Upper lobe of right lung (tissue), 1 donor: ENCODE measurements around the gene TOP1. TPM values are rescaled to one million over a fixed set of nuclear protein-coding genes. Genes with fewer than 3 reads are reported as not detected.

ENCODE experiments used
- ATAC-seq: fragments of 200-7000 bp; cut with Tn5 transposase; one replicate; pipeline ENCODE4 v1.9.1; 2020; ENCODE audit warnings: mild to moderate bottlenecking, moderate library complexity
- DNase-seq: peaks from one replicate; pipeline ENCODE4 v3.0.0-alpha.2; 2020
- H3K27ac ChIP-seq: fragments of 200-600 bp; one replicate; pipeline ENCODE4 v1.8.0; 2022
- H3K27me3 ChIP-seq: fragments of 200-600 bp; one replicate; pipeline ENCODE4 v1.8.0; 2022; ENCODE audit warnings: mild to moderate bottlenecking
- H3K36me3 ChIP-seq: fragments of 200-600 bp; one replicate; pipeline ENCODE4 v1.8.0; 2022
- H3K4me1 ChIP-seq: fragments of 200-600 bp; one replicate; pipeline ENCODE4 v1.8.0; 2022
- H3K4me3 ChIP-seq: fragments of 200-600 bp; one replicate; pipeline ENCODE4 v1.8.0; 2022; ENCODE audit warnings: mild to moderate bottlenecking
- H3K9me3 ChIP-seq: fragments of 200-600 bp; one replicate; pipeline ENCODE4 v1.8.0; 2022
- intact Hi-C: fragments of 100-400 bp; cut with DNase I; formaldehyde crosslinking; loops from one replicate; pipeline ENCODE4 v1.11.0; 2022
- total RNA-seq: library from RNA; stranded (reverse); fragmentation: NEBNext Ultra II Directional; extraction: Animal tissue kit (Norgen Biotek cat#: 25700); gene quantifications from one replicate; pipeline ENCODE4 v1.2.1, GENCODE V29; 2021
- TF ChIP-seq, protein P1 (sequence below): fragments of 200-600 bp; IDR thresholded peaks from one replicate; pipeline ENCODE4 v1.8.0; 2022; ENCODE audit warnings: antibody characterized with exemption
- donor health status: DM: no; HTN: yes; CAD: no; lungs with severe emphysema.

TOP1 gene
- total RNA-seq, 1 donor from 2014 or later: 67.6 TPM

DNA sequence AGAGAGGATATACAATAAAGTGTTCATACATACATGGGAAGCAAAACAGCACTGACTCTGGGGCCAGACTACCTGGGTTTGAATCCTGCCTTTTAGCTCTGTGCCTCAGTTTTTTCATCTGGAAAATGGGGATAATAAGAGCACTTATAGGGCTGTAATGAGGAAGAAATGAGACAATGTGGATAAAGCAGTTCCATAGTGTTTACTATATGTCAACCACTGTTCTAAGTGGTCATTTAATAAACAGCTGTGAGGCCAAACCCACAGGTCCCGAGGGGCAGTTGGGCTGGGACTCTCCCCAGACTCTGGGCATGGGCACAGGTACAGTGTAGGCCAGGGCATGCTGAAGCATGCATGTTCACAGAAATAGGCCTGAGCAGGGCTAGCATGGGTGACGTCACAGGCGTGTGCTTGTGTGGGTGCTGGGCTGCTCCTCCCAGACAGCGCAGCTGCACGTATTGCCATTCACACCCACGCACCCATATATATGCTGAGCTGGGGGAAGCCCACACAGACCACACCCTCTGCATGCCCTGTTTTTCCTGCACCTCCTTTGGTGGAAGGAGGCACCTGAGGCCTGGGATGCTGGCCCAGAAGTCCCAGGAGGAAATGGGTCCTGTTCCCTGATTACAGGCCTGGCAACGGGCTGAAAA is 105.2 kb downstream of the TOP1 start:
- Histone ChIP-seq H3K9me3 (no peaks in the 10 kb centered on the region), H3K4me1 (peaks cover 9% of the 10 kb centered on the region), H3K4me3 (no peak overlapping the region), H3K27ac (no peak overlapping the region), H3K27me3 (no peaks in the 10 kb centered on the region), H3K36me3 (no peaks in the 10 kb centered on the region)
- intact Hi-C loops: loop anchor here (10.0 kb wide), 1 partner anchor 201 kb away; no protein-coding TSS in a partner anchor
- DNase-seq: no peak
- no peak for ATAC-seq
- TF ChIP-seq, protein P1, sequence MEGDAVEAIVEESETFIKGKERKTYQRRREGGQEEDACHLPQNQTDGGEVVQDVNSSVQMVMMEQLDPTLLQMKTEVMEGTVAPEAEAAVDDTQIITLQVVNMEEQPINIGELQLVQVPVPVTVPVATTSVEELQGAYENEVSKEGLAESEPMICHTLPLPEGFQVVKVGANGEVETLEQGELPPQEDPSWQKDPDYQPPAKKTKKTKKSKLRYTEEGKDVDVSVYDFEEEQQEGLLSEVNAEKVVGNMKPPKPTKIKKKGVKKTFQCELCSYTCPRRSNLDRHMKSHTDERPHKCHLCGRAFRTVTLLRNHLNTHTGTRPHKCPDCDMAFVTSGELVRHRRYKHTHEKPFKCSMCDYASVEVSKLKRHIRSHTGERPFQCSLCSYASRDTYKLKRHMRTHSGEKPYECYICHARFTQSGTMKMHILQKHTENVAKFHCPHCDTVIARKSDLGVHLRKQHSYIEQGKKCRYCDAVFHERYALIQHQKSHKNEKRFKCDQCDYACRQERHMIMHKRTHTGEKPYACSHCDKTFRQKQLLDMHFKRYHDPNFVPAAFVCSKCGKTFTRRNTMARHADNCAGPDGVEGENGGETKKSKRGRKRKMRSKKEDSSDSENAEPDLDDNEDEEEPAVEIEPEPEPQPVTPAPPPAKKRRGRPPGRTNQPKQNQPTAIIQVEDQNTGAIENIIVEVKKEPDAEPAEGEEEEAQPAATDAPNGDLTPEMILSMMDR: no peak

DNA sequence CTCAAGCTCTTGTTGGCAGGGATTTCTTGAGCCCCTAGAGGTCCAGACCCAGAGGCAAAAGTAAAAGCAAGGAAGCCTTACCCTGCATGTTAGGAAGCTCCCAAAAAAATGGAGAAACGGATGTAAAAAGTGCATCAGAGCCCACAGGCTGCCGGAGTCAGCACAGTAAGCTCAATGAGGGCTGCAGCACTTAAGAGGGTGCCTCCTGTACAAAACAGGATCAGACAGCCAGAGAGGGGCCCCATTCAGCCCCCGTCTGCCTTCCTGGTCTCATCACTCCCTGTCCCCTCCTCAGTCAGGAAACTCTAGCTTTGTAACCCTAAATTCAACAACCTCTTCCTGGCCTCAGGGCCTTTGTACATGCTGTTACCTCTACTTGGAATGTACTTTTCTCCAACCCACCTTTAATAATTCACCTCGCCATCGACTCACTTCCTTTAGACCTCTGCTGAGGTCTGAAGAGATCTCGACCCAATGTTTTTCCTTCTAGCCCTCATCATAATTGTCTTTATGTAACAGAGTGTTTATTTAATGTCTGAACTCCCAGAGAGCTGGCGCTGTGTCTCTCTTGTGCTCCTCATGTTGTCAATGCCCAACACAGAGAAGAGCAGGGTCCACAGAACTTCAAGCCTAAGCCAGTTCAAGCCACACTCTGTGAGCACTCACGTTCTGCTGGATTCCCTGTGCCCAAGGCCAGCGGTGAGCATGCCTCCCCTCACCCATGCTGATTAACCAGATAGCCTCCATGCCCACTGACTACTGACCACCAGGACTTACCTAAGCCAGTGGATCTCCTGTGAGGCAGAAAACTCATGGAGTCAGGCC is 106.0 kb downstream of the TOP1 start:
- no peak overlapping the region for H3K27ac ChIP-seq
- TF ChIP-seq, protein P1: no peak

DNA sequence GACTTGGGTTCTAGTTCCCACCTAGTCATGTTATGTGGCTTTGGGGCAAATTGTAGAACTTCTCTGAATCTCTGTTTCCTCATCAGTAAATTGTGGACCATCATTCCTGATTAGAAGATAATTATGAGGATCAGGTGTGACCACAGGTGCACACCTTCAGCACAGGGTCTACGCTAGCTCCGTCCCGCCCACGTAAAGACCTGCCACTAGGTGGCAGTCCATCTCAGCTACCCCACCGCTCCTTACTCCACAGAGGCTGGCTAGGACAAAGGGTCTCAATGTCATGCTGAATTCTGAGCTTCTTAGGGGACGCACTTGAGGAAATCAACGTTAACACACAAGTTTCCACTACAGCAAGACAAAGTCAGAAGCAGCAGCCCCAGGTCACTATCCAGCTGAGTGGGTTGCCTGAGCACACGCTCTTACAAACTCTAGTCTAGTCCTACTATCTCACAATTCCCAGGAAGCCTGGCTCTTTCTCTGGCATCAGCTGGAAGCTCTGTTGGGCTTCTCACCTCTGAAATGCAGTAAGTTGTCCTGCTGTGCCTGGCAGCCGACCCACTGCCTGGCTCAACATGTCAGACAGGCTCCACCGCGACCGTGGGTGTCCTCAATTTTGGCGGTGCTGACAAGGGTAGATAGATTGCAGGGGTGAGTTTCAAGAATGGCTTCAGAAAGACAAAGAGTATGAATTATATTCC is 106.7 kb downstream of the TOP1 start:
- H3K9me3 ChIP-seq: no peaks in the 10 kb centered on the region
- no peaks in the 10 kb centered on the region for H3K27me3 ChIP-seq
- intact Hi-C loops: loop anchor here (10.0 kb wide), 1 partner anchor 199 kb away; no protein-coding TSS in a partner anchor
- DNase-seq (peak; percentile 74), ATAC-seq (peak; percentile 38)
- H3K4me3 ChIP-seq: no peak overlapping the region
- peaks cover 24% of the 10 kb centered on the region for H3K4me1 ChIP-seq
- TF ChIP-seq, protein P1: peak; percentile 75
- H3K27ac ChIP-seq: no peak overlapping the region
- no peaks in the 10 kb centered on the region for H3K36me3 ChIP-seq

More for the DNA sequence above, 106.0 kb downstream of the TOP1 start:
- H3K4me1 ChIP-seq: peaks cover 17% of the 10 kb centered on the region
- no peaks in the 10 kb centered on the region for H3K27me3 ChIP-seq
- DNase-seq: peak; percentile 16
- no peak for ATAC-seq
- no peak overlapping the region for H3K4me3 ChIP-seq
- no peaks in the 10 kb centered on the region for H3K36me3 ChIP-seq
- H3K9me3 ChIP-seq: no peaks in the 10 kb centered on the region
- intact Hi-C loops: loop anchor here (10.0 kb wide), 1 partner anchor 200 kb away; no protein-coding TSS in a partner anchor

DNA sequence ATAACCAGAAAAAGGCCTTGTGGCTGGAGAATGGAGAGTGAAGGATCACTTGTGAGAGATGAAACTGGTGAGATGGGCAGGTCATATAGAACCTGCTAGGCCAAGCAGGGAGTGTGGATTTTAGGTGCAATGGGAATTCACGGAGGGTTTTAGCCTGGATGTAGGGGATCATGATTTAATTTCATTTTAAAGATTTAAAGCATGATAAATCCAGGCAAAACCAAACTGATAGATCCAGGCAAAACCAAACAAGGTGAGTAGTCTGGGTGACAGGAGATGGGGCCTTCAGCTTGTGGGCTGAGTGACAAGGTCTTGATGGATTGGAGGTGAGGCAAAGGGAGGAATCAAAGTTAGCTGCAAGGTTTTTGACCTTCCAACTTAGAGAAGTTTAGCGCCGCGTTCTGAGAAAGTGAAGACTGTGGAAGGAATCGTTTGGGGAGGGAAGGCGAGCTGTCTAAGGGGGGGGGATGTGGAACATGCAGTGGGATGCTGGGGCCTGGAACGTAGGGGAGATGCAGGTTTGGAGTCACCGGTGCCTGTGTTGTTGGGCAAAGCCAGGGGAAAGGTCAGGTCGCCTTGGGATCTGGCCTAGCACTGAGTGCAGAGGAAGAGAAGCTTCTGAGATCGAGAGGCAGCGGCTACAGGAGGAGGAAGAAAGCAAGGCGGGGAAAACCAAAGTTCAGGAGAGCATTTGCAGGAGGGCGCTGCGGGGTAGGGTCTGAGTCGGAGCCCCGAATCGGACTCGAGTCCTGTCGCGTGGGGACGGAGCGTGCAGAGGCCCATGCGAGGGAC is 107.5 kb downstream of the TOP1 start:
- no peaks in the 10 kb centered on the region for H3K36me3 ChIP-seq
- intact Hi-C loops: loop anchor here (10.0 kb wide), 1 partner anchor 199 kb away; no protein-coding TSS in a partner anchor

More for the DNA sequence above, 107.5 kb downstream of the TOP1 start:
- no peaks in the 10 kb centered on the region for H3K27me3 ChIP-seq
- ATAC-seq (no peak), DNase-seq (no peak)
- peaks cover 32% of the 10 kb centered on the region for H3K4me1 ChIP-seq
- peak overlapping the region; percentile 90 for H3K4me3 ChIP-seq
- TF ChIP-seq, protein P1: no peak
- no peaks in the 10 kb centered on the region for H3K9me3 ChIP-seq
- peak overlapping the region; percentile 93 for H3K27ac ChIP-seq
